GM21619 (cell line): ENCODE data around the gene B4GALNT3.
"Not testable (repeated sequence)": the region's sequence is repeated elsewhere in the genome, so short reads cannot be mapped to it uniquely, and the experiment has no call there.

ENCODE experiments used
- ATAC-seq: cut with Tn5 transposase; IDR thresholded peaks from one replicate; pipeline ENCODE4 v1.9.1; 2021; ENCODE audit not compliant: unreplicated experiment

Gene B4GALNT3

GRCh38 chr12:573232-573631 lies 113.5 kb downstream of the B4GALNT3 start:
- no peak for ATAC-seq

DNA sequence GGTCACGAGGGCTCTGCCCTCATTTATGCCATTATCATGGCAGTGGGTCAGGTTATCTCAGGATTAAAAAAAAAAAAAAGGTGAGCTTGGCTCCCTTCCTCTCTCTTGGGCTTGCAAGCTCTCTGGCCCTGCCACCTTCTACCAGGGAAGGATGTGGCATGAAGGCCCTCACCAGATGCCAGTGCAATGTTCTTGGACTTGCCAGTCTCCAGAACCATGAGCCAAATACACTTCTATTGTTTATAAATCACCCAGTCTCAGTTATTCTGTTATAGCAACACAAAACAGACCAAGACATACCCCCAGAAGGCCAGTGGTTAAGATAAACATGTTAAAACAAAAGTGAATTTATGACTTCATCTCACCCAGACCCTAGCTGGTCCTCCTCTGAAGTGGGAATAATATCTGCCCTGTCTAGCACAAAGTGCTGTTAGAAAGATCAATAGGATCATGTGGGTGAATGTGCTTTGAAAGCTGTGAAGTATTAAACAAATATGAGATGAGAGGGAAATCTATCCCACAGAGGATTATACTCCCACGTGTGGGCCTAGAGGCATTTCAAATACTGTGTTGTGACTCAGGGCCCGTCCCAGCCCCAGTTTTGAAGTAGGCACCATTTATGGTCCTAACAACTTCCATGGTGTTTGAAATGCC lies 114.9 kb downstream of the B4GALNT3 start:
- no peak for ATAC-seq

DNA sequence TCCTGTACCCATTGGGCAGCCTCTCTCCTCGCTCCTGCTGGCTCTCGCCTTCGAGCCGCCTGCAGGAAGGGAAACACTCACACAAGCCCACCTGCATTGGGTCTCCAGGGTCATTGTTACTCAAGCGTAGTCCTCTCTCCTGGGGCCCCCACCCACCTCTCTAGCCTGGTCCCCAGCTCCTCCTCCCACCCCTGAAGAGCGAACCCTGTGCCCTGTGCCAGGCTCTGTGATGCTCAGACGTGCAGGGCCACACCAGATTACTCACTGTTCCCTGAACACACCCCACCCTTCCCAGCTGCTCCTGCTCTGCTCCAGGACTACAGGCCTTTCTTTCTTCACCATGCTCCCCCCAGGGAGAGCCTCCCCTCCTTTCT lies 115.4 kb downstream of the B4GALNT3 start:
- ATAC-seq: no peak

DNA sequence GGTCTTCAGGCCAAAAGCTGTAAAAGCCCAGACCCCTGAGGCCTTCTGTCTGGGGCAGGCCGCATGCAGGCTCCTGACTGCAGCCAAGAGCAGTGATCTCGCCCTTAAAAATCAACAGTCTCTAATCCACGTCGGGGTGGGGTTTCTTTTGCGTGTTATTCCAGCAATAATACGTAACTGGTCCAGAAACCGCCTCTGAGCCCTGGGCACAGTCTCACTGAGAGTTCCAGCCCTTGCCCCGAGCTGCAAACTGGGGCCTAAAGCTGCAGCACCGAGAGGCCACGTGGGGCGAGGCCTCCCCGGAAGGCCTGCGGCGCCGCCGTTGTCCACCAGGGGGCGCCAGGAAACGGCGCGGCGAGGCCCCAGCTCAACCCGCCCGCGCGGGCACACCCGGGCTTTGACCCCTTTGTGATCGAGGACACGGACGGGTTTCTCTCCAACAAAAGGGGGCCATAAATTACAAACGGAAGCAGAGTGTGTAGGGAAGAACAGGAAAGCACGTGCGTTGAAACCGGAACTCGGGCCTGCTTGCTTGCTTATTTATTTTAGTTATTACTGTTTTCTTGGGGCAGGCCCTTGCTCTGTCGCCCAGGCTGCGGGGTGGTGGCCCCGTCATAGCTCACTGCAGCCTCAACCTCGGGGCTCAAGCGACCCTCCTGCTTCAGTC lies 116.3 kb downstream of the B4GALNT3 start:
- peak; percentile 64 for ATAC-seq

DNA sequence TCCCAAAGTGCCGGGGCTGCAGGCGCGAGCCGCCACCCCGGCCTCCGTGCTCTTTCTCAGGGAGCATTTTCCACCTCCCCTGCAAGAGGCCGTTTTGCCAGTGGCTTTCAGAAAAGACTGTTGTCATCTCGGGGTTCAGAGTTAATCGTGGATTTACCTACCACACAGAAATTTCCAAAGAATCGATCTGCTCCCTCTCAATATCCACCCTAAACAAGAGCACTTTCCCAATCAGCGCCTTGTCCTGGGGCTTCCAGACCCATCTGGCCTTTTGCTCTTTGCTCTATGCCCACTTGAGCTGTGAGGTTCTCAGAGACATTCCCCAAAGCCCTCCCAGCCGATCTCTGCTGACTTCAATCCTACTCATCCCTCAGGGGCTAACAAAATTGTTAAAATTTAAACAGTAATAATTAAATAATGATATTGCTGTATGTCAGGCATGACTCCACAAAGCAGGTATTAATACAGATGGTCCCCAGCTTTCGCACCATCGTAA lies 116.9 kb downstream of the B4GALNT3 start:
- no peak for ATAC-seq

- not testable (repeated sequence) for ATAC-seq
These were observed 118.4 kb downstream of the B4GALNT3 start for GRCh38 chr12:577994-578747.

DNA sequence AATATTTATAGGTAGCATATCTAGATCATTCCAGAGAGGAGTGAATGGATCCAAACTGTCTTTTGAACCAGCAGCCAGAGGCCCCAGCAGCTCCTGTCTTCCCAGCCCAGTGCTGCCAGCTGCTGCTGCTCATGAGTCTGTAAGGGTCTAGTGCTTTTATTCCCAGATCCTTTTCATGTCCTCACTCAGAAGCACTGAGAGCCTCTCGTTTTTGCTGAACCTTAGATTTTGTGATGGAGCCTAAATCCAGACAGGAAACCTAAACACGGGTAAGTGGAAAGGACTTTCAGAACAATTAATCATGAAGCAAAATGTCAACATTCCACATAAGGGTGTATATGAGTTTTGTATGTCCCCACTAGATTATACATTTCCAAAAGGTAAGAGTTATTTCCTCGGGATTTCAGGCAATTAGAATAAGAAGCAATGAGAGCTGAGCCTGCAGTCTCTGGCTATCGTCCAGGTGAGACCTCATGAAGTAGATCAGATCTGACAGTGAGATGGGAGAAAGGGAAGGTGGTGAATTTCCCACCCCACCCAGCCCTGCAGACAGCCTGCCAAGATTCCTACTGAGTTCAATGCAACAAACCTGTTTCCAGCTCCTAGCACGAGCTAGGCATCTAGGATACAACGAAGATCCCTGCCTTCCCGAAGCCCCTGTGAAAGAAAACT lies 119.1 kb downstream of the B4GALNT3 start:
- no peak for ATAC-seq

- ATAC-seq: no peak
These were observed 119.8 kb downstream of the B4GALNT3 start for GRCh38 chr12:579420-580110.

- ATAC-seq: no peak
These were observed 121.1 kb downstream of the B4GALNT3 start for GRCh38 chr12:580813-581212.

- ATAC-seq: no peak
These were observed 121.6 kb downstream of the B4GALNT3 start for GRCh38 chr12:581321-581720.

- no peak for ATAC-seq
These were observed 122.0 kb downstream of the B4GALNT3 start for GRCh38 chr12:581746-582145.

- ATAC-seq: no peak
These were observed 123.6 kb downstream of the B4GALNT3 start for GRCh38 chr12:583251-583869.

- no peak for ATAC-seq
These were observed 125.6 kb downstream of the B4GALNT3 start for GRCh38 chr12:585062-586061.

DNA sequence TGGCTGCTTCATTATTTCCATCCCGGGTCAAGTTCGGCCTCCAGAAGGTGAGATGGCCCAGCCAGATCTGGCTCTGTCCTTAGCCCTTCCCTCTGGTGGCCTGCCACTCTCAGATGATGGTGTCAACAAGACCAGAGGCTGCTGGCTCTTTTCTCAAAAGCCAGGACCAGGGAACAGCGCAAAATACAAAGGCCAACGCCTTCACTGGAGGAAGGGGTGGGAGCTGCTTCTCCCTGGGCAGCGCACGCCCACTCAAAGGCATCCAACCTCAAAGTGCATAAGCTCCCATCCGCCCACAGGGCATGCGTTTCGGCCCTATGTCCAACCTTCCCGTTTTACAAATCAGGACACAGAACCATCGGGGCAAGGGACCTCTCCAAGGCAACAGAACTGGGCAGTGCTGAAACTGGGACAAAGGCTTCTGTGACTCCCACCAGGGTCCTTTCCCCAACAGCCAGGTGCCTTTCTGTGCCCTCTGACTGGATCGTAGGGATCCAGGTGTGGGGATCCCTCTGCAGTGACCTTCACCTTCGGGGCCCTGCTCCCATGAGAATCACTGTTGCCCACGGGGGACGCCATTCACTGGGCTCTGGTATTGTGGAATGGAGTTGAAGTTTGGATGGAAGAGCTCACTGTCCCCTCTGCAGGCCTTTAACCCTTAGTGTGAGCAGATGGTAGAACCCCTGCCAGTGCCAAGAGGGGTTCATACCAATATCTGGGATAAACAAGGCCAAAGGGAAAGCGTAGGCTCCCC lies 126.8 kb downstream of the B4GALNT3 start:
- no peak for ATAC-seq

DNA sequence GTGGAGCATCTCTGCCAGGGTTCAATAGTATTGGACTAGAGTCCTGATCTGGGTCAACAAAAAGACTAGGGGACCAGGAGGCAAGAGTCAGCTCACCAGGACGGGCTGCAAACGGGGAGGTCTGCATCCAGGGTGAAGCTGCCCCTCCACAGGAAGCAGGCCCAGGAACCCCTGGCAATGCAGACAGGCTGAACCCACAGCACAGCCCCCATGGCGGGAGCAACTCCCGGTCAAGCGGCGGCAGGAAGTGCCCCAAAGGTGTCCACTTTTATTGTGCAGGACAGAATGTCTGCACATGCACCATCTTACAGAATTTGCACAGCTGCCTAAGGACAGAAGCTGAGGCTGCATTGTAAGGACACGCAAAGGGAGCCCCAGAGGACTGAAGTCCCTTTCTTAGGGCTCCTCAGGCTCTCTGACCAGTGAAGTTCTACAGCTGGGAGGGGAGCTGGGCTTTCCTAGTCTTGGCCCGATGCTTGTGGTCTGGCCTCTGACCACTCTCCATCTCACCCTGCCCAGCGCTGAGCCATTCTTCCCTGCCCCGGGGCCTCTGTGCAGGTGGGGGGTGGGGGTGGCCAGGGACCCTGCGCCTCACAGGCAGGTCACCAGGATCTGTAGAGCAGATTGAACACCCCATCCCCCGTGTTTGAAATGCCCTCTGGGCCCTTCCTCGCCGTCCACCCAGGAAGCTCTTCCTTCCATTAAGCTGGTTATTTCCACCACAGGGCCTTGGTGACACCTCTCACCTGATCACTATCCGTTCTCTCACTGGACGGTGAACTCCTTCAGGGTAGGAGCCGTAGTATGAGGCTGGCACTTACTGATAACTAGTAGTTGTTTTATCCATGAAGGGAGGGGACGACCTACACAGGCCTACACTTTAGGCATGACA lies 127.6 kb downstream of the B4GALNT3 start:
- no peak for ATAC-seq

DNA sequence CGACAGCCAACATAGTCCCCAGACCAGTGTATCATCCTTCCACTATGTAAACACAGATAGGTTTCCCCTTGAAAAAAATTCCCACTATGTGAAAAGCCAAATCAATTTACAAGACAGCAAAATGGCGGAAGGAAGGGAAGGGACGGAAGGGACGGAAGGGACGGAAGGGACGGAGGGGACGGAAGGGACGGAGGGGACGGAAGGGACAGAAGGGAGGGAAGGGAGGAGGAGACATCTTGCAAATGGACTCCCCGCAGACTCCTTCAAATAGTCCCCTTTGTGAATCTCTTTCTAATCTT lies 128.2 kb downstream of the B4GALNT3 start:
- no peak for ATAC-seq

GRCh38 chr12:588646-589045 lies 128.9 kb downstream of the B4GALNT3 start:
- no peak for ATAC-seq
